Endothelial cell of umbilical vein (primary cell): ENCODE results near the gene ME3. TPM values are rescaled to one million over a fixed set of nuclear protein-coding genes. Genes with fewer than 3 reads are reported as not detected.
A peak's percentile ranks its signal among the peaks of the same experiment; 100 is the strongest.
"Not testable (repeated sequence)": the region's sequence is repeated elsewhere in the genome, so short reads cannot be mapped to it uniquely, and the experiment has no call there.

Source experiments
- BruUV-seq: library from RNA; stranded (reverse); fragments of 400-500 nt; replicated peaks from 2 replicates; lab custom pipeline; 2021; lab: Mats Ljungman, UMichigan
- CTCF ChIA-PET: fragments of 300-600, 350-600 bp; sonication (Branson Sonifier 250); formaldehyde crosslinking; loops from one replicate; lab custom pipeline; 2021; ENCODE audit warnings: antibody characterized with exemption, inconsistent platforms; lab: Charles Lee
- POLR2A ChIA-PET: fragments of 300-600, 350-600 bp; sonication (Branson Sonifier 250); formaldehyde crosslinking; loops from one replicate; lab custom pipeline; 2021; ENCODE audit warnings: antibody characterized with exemption, inconsistent platforms; lab: Charles Lee
- DNase-seq: peaks from one replicate; pipeline ENCODE4 v3.0.0-alpha.2; 2011; ENCODE audit warnings: low read depth, low spot score
- FAIRE-seq: peaks from 2 replicates; lab custom pipeline; 2011; peaks lifted over from hg19 to GRCh38; lab: Jason Lieb, UNC
- H2AFZ ChIP-seq: 2 replicates; pipeline ENCODE4 v1.6.0; 2012; ENCODE audit warnings: low read depth, low read length, control low read depth, inconsistent platforms
- H3K27ac ChIP-seq: 2 replicates; pipeline ENCODE4 v1.5.1; 2011; ENCODE audit warnings: low read depth, mild to moderate bottlenecking, control low read depth, low read length, moderate library complexity; ENCODE audit not compliant: insufficient read depth
- H3K27me3 ChIP-seq, 2 experiments: 2 replicates each; pipeline versions ENCODE4 v1.6.0 to v1.6.1; 2011; ENCODE audit warnings: low read length in 2 of 2, mixed read lengths in 1 of 2; ENCODE audit not compliant: control insufficient read depth in 2 of 2, insufficient read depth in 2 of 2
- H3K36me3 ChIP-seq, 2 experiments: 2 replicates in 1 of 2; 3 replicates in 1 of 2; pipeline ENCODE4 v1.5.1; 2011; ENCODE audit warnings: low read length in 2 of 2, mild to moderate bottlenecking in 1 of 2, moderate library complexity in 1 of 2; ENCODE audit not compliant: control insufficient read depth in 2 of 2, insufficient read depth in 2 of 2; ENCODE audit errors: extremely low read depth in 1 of 2
- H3K4me1 ChIP-seq: 3 replicates; pipeline ENCODE4 v1.5.1; 2011; ENCODE audit warnings: mild to moderate bottlenecking, low read length; ENCODE audit not compliant: control insufficient read depth, insufficient read depth; ENCODE audit errors: extremely low read depth
- H3K4me2 ChIP-seq: 2 replicates; pipeline ENCODE4 v1.6.1; 2011; ENCODE audit warnings: low read length, control low read depth, mixed read lengths; ENCODE audit not compliant: insufficient read depth
- H3K4me3 ChIP-seq, 3 experiments: fragments of 200-600 bp in 1 of 3; sonication (generic), shearing (Covaris generic) in 1 of 3; replicated peaks in 1 of 3; 2 replicates each; pipeline ENCODE4 v1.5.1; 2011 to 2016; ENCODE audit warnings: control low read depth in 3 of 3, low read length in 3 of 3, mild to moderate bottlenecking in 2 of 3, inconsistent platforms in 1 of 3, low read depth in 1 of 3, moderate library complexity in 1 of 3; ENCODE audit not compliant: insufficient read depth in 1 of 3
- H3K79me2 ChIP-seq: 2 replicates; pipeline ENCODE4 v1.6.0; 2012; ENCODE audit warnings: low read length, inconsistent platforms; ENCODE audit not compliant: control insufficient read depth, insufficient read depth
- H3K9ac ChIP-seq: replicated peaks from 2 replicates; pipeline ENCODE3; 2011; ENCODE audit warnings: low read length, control low read depth; ENCODE audit not compliant: insufficient read depth; ENCODE audit errors: extremely low read depth
- H3K9me1 ChIP-seq: replicated peaks from 3 replicates; pipeline ENCODE4 v1.6.0; 2011; ENCODE audit warnings: mild to moderate bottlenecking, low read length; ENCODE audit not compliant: control insufficient read depth, insufficient read depth; ENCODE audit errors: extremely low read depth
- H3K9me3 ChIP-seq: replicated peaks from 2 replicates; pipeline ENCODE4 v1.5.1; 2012; ENCODE audit warnings: low read length, inconsistent platforms; ENCODE audit not compliant: control insufficient read depth, insufficient read depth
- H4K20me1 ChIP-seq: replicated peaks from 2 replicates; pipeline ENCODE3; 2011; ENCODE audit warnings: mild to moderate bottlenecking, low read length; ENCODE audit not compliant: control insufficient read depth, insufficient read depth; ENCODE audit errors: extremely low read depth
- EZH2 ChIP-seq: IDR thresholded peaks from 2 replicates; pipeline ENCODE4 v1.6.1; 2012; ENCODE audit warnings: borderline replicate concordance, low read depth, mild to moderate bottlenecking, moderate library complexity, low read length, inconsistent platforms; ENCODE audit not compliant: severe bottlenecking
- FOS ChIP-seq: IDR thresholded peaks from 2 replicates; pipeline ENCODE4 v1.6.1; 2011; ENCODE audit warnings: mild to moderate bottlenecking, low read length, moderate library complexity, borderline replicate concordance; ENCODE audit not compliant: insufficient read depth
- GATA2 ChIP-seq: IDR thresholded peaks from 2 replicates; pipeline ENCODE4 v1.7.0; 2011; ENCODE audit warnings: low read depth, mild to moderate bottlenecking, moderate library complexity, mixed read lengths, low read length; ENCODE audit not compliant: insufficient read length, insufficient read depth
- JUN ChIP-seq: IDR thresholded peaks from 2 replicates; pipeline ENCODE4 v1.6.1; 2011; ENCODE audit warnings: borderline replicate concordance, low read depth; ENCODE audit not compliant: insufficient read length, insufficient read depth
- MYC ChIP-seq: IDR thresholded peaks from one replicate; pipeline ENCODE4 v1.6.1; 2011; ENCODE audit warnings: mild to moderate bottlenecking, low read depth, low read length
- POLR2AphosphoS5 ChIP-seq: IDR thresholded peaks from 2 replicates; pipeline ENCODE4 v1.6.1; 2012; ENCODE audit warnings: low read depth, mild to moderate bottlenecking, control low read depth, low read length, moderate library complexity; ENCODE audit not compliant: insufficient read depth
- dilution Hi-C: fragments of 300-500 bp; cut with MboI; formaldehyde crosslinking; loops from one replicate; pipeline ENCODE4 v1.15.0; 2019; ENCODE audit warnings: low sequenced_read_pairs; ENCODE audit not compliant: extremely low pct_ligation_motif_present
- intact Hi-C: fragments of 100-400 bp; cut with micrococcal nuclease; formaldehyde crosslinking; loops from one replicate; pipeline ENCODE4 v1.10.0; 2022
- polyA plus RNA-seq, 4 experiments: library from polyadenylated mRNA; depleted of rRNA in 3 of 4; stranded (reverse) in 3 of 4; unstranded in 1 of 4; fragments of >200 nt; gene quantifications; 2 replicates each; pipeline versions ENCODE4 v1.2.1 to v1.2.3, GENCODE V29; 2011 to 2012; ENCODE audit warnings: missing spikeins in 1 of 4
- total RNA-seq: library from RNA; stranded (reverse); gene quantifications from 2 replicates; pipeline ENCODE4 v1.2.3, GENCODE V29; 2021
- TF ChIP-seq, protein P1 (sequence below): IDR thresholded peaks from 2 replicates; pipeline ENCODE4 v1.6.1; 2011; ENCODE audit not compliant: insufficient read depth, insufficient read length
- TF ChIP-seq, protein P2 (sequence below), 2 donors: IDR thresholded peaks; 1 replicate in 1 of 2; 2 replicates in 1 of 2; pipeline ENCODE4 v1.5.1; 2011; ENCODE audit warnings: low read length in 2 of 2, mild to moderate bottlenecking in 2 of 2, moderate library complexity in 2 of 2, control low read depth in 1 of 2, inconsistent platforms in 1 of 2, low read depth in 1 of 2; ENCODE audit not compliant: insufficient read depth in 1 of 2; ENCODE audit errors: extremely low read depth in 1 of 2

The ME3 gene
- total and polyA plus RNA-seq, 2 donors (not counting 3 experiments of a cell fraction or from before 2014, with no cell fraction given): 26.9 to 30.4 TPM

DNA sequence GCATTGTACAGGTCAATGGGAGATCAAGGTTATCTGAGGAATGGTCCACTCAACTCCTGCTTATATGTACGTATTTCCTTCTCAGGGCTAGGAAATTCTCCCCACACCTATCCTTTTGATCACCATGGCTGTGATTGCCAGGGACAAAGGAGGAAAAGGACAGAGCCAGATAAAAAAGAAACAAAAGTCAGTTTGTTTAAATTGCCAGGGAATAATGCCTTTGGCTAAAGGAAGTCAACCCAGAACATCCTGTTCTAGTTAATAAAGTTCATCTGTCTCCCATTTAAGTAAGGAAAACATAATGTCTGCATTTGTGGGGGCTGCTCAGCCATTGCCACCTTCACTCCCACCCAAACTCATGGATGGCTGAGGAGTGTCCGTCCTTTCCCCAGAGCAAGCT lies 124.7 kb downstream of the ME3 start:
- Histone ChIP-seq H3K9ac (peak overlapping the region; percentile 61), H3K9me1 (no peaks in the 10 kb centered on the region), H3K4me2 (no peak overlapping the region), H3K36me3 (no peaks in the 10 kb centered on the region), H3K4me3 (no peak overlapping the region), H3K27me3 (no peaks in the 10 kb centered on the region), H3K4me1 (peaks cover 44% of the 10 kb centered on the region), H2AFZ (peak overlapping the region; percentile 29), H4K20me1 (no peaks in the 10 kb centered on the region), H3K79me2 (no peaks in the 10 kb centered on the region), H3K9me3 (no peaks in the 10 kb centered on the region), H3K27ac (peak overlapping the region; percentile 73)
- TF ChIP-seq JUN: no peak
- TF ChIP-seq EZH2: no peak
- TF ChIP-seq FOS: no peak
- TF ChIP-seq POLR2AphosphoS5: no peak
- TF ChIP-seq, protein P1, sequence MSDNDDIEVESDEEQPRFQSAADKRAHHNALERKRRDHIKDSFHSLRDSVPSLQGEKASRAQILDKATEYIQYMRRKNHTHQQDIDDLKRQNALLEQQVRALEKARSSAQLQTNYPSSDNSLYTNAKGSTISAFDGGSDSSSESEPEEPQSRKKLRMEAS: no peak
- no peak for TF ChIP-seq GATA2
- TF ChIP-seq, protein P2, sequence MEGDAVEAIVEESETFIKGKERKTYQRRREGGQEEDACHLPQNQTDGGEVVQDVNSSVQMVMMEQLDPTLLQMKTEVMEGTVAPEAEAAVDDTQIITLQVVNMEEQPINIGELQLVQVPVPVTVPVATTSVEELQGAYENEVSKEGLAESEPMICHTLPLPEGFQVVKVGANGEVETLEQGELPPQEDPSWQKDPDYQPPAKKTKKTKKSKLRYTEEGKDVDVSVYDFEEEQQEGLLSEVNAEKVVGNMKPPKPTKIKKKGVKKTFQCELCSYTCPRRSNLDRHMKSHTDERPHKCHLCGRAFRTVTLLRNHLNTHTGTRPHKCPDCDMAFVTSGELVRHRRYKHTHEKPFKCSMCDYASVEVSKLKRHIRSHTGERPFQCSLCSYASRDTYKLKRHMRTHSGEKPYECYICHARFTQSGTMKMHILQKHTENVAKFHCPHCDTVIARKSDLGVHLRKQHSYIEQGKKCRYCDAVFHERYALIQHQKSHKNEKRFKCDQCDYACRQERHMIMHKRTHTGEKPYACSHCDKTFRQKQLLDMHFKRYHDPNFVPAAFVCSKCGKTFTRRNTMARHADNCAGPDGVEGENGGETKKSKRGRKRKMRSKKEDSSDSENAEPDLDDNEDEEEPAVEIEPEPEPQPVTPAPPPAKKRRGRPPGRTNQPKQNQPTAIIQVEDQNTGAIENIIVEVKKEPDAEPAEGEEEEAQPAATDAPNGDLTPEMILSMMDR (IDR thresholded peaks at IDR 0.05; ENCODE audit: extremely low read depth in 1 of 2, insufficient read depth in 1 of 2, low read depth in 1 of 2, low read length in 2 of 2): no peak
- TF ChIP-seq MYC: no peak
- no peak for FAIRE-seq
- no TSS peak for BruUV-seq
- CTCF ChIA-PET: interaction anchor here (0.9 to 2.2 kb wide), 6 partner anchors 11 to 67 kb away, joined by 3 to 10 read pairs (median 4); no protein-coding TSS in a partner anchor
- POLR2A ChIA-PET: interaction anchor here (1.0 to 1.3 kb wide), 2 partner anchors 10 to 23 kb away, joined by 3 read pairs; no protein-coding TSS in a partner anchor
- dilution Hi-C loops: no loop called here
- peak; percentile 59 for DNase-seq
- intact Hi-C loops: no loop called here

DNA sequence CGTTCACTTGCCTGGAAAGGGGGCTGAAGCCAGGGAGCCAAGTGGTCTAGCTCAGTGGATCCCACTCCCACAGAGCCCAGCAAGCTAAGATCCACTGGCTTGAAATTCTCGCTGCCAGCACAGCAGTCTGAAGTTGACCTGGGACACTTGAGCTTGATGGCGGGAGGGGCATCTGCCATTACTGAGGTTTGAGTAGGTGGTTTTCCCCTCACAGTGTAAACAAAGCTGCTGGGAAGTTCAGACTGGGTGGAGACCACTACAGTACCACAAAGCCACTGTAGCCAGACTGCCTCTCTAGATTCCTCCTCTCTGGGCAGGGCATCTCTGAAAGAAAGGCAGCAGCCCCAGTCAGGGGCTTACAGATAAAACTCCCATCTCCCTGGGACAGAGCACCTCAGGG lies 131.1 kb downstream of the ME3 start:
- H3K4me3 ChIP-seq, H3K9me3 ChIP-seq, H3K27me3 ChIP-seq, H2AFZ ChIP-seq, H3K9ac ChIP-seq, H3K4me2 ChIP-seq, FAIRE-seq, H3K79me2 ChIP-seq, dilution Hi-C loops, H3K4me1 ChIP-seq, POLR2A ChIA-PET, CTCF ChIA-PET, H3K36me3 ChIP-seq, BruUV-seq, H3K27ac ChIP-seq, H3K9me1 ChIP-seq, DNase-seq, H4K20me1 ChIP-seq, intact Hi-C loops: not testable (repeated sequence)
